Measurements from ENCODE around the gene ADPRM.

Gene ADPRM

DNA sequence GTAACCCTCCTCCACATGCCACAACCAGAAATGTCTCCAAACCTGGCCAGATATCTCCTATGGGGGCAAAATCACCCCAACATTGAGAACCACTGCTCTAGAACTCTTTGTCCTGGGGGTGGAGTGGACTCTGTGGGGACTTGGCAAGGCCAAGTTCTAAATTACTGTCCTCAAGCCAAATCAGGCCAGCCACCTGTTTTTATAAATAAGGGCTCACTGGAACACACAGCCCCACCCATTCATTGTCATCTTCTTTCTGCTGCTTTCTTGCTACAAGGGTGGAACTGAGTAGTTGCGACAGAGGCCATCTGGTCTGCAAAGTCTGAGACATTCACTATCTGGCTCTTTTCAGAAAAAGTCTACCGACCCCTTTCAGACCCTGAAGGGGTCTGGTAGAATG is 59.2 kb downstream of the ADPRM start:
- H3K4me1 ChIP-seq (ENCODE audit: control insufficient read depth in 2 of 2, insufficient read depth in 1 of 2, low read depth in 1 of 2, low read length in 2 of 2) = peaks cover 0 to 19% of the 10 kb centered on the region in 2 donors
- H2AK5ac ChIP-seq (ENCODE audit: low read depth, low read length) = peak overlapping the region; percentile 29
- no peaks in the 10 kb centered on the region for H3K9me3 ChIP-seq (replicated peaks in 1 of 2; ENCODE audit: control insufficient read depth in 2 of 2, insufficient read depth in 1 of 2, low read depth in 1 of 2, low read length in 2 of 2)
- peaks cover 0 to 8% (median 0%) of the 10 kb centered on the region in 3 experiments for H3K27me3 ChIP-seq (ENCODE audit: control insufficient read depth in 3 of 3, insufficient read depth in 3 of 3, low read depth in 1 of 3, low read length in 3 of 3)
- no peak overlapping the region for H3K4me3 ChIP-seq (ENCODE audit: low read length in 2 of 2)
- no peak overlapping the region for H2BK15ac ChIP-seq (ENCODE audit: low read length)
- no CpG with 5 or more reads among the region's 2 CpGs for WGBS, 2 donors (ENCODE audit: extremely low coverage in 2 of 2, insufficient read length in 2 of 2, insufficient replicate concordance in 1 of 2)
- no peak overlapping the region for H2BK12ac ChIP-seq (ENCODE audit: low read length)
- no peak overlapping the region for H2AFZ ChIP-seq (ENCODE audit: low read length)
- no peak overlapping the region for H3K9ac ChIP-seq (ENCODE audit: low read depth, low read length, poor library complexity)
- H3K18ac ChIP-seq (ENCODE audit: low read length) = no peak overlapping the region
- H4K91ac ChIP-seq (ENCODE audit: low read depth, low read length, poor library complexity) = no peak overlapping the region
- no peak overlapping the region for H3K4ac ChIP-seq (ENCODE audit: low read length)
- no peak overlapping the region for H2BK5ac ChIP-seq (ENCODE audit: low read length)
- H2BK120ac ChIP-seq (ENCODE audit: low read depth, low read length) = no peak overlapping the region
- H3K4me2 ChIP-seq (ENCODE audit: insufficient read depth, low read length, poor library complexity, severe bottlenecking) = no peak overlapping the region
- H3K23ac ChIP-seq (ENCODE audit: low read depth, low read length, poor library complexity) = no peak overlapping the region
- H3K36me3 ChIP-seq (replicated peaks in 1 of 2; ENCODE audit: control insufficient read depth in 2 of 2, insufficient read depth in 2 of 2, low read length in 2 of 2) = no peaks in the 10 kb centered on the region
- no peak overlapping the region for H3K14ac ChIP-seq (ENCODE audit: low read length)
- no peak overlapping the region for H4K8ac ChIP-seq (ENCODE audit: low read depth, low read length)
- no peak overlapping the region for H3K27ac ChIP-seq (replicated peaks; ENCODE audit: low read length)
- H3K79me1 ChIP-seq (ENCODE audit: low read depth, low read length) = no peaks in the 10 kb centered on the region
- no peak for DNase-seq (ENCODE audit: low spot score)

DNA sequence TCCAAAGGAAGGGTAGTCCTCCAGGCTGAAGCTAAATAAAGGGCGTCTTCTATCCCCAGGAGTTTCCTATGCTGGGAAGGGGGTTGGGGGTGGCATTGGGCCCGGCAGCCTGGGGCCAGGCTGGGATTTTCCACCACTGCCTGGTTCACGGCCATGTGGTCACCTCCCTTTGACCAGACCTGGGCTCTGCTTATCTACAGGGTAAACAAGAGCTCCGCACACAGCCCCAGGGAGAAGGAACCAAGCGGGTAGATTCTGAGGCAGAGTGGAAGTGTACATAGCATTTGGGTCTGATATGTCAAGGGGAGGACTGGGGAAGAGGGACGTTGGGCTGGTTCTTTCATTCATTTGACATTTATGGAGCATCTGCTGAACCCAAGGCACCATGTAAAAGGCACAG is 59.7 kb downstream of the ADPRM start:
- H3K9me3 ChIP-seq (replicated peaks in 1 of 2; ENCODE audit: control insufficient read depth in 2 of 2, insufficient read depth in 1 of 2, low read depth in 1 of 2, low read length in 2 of 2) = no peaks in the 10 kb centered on the region
- DNase-seq (ENCODE audit: low spot score) = no peak
- no peak overlapping the region for H3K14ac ChIP-seq (ENCODE audit: low read length)
- peak overlapping the region; percentile 29 for H2AK5ac ChIP-seq (ENCODE audit: low read depth, low read length)
- H3K23ac ChIP-seq (ENCODE audit: low read depth, low read length, poor library complexity) = no peak overlapping the region
- no peaks in the 10 kb centered on the region for H3K79me1 ChIP-seq (ENCODE audit: low read depth, low read length)
- no peak overlapping the region for H2AFZ ChIP-seq (ENCODE audit: low read length)
- H4K91ac ChIP-seq (ENCODE audit: low read depth, low read length, poor library complexity) = no peak overlapping the region
- H2BK15ac ChIP-seq (ENCODE audit: low read length) = no peak overlapping the region
- WGBS, 2 donors (ENCODE audit: extremely low coverage in 2 of 2, insufficient read length in 2 of 2, insufficient replicate concordance in 1 of 2) = no CpG with 5 or more reads among the region's 6 CpGs
- peaks cover 0 to 8% (median 0%) of the 10 kb centered on the region in 3 experiments for H3K27me3 ChIP-seq (ENCODE audit: control insufficient read depth in 3 of 3, insufficient read depth in 3 of 3, low read depth in 1 of 3, low read length in 3 of 3)
- no peak overlapping the region for H2BK5ac ChIP-seq (ENCODE audit: low read length)
- no peak overlapping the region for H2BK120ac ChIP-seq (ENCODE audit: low read depth, low read length)
- H4K8ac ChIP-seq (ENCODE audit: low read depth, low read length) = no peak overlapping the region
- no peaks in the 10 kb centered on the region for H3K36me3 ChIP-seq (replicated peaks in 1 of 2; ENCODE audit: control insufficient read depth in 2 of 2, insufficient read depth in 2 of 2, low read length in 2 of 2)
- no peak overlapping the region for H3K27ac ChIP-seq (replicated peaks; ENCODE audit: low read length)
- H3K4ac ChIP-seq (ENCODE audit: low read length) = no peak overlapping the region
- no peak overlapping the region for H2BK12ac ChIP-seq (ENCODE audit: low read length)
- no peak overlapping the region for H3K4me2 ChIP-seq (ENCODE audit: insufficient read depth, low read length, poor library complexity, severe bottlenecking)
- no peak overlapping the region for H3K9ac ChIP-seq (ENCODE audit: low read depth, low read length, poor library complexity)
- H3K4me3 ChIP-seq (ENCODE audit: low read length in 2 of 2) = no peak overlapping the region
- H3K18ac ChIP-seq (ENCODE audit: low read length) = no peak overlapping the region
- peaks cover 0 to 19% of the 10 kb centered on the region in 2 donors for H3K4me1 ChIP-seq (ENCODE audit: control insufficient read depth in 2 of 2, insufficient read depth in 1 of 2, low read depth in 1 of 2, low read length in 2 of 2)

DNA sequence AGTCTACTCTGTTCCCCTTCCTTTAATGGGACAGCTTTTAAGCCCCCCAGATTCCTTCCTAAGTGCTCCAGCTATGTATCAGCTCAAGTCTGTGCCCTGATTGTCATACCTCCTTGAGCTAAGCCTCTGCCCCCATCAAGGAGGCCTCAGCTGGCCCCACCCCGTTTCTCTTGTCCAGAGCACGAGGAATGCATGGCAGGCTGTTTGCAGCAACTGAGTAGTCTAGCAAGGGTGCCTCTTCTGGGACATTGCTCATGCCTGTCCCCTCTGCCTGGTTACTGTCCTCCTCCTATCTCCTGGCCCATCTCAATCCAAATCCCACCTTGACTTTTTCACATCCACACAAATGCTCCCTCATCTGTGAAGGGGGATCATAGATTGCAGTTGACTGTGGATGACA is 60.3 kb downstream of the ADPRM start:
- no peaks in the 10 kb centered on the region for H3K9me3 ChIP-seq (replicated peaks in 1 of 2; ENCODE audit: control insufficient read depth in 2 of 2, insufficient read depth in 1 of 2, low read depth in 1 of 2, low read length in 2 of 2)
- H3K4me2 ChIP-seq (ENCODE audit: insufficient read depth, low read length, poor library complexity, severe bottlenecking) = no peak overlapping the region
- no peak overlapping the region for H3K4me3 ChIP-seq (ENCODE audit: low read length in 2 of 2)
- no peak overlapping the region for H3K18ac ChIP-seq (ENCODE audit: low read length)
- no peaks in the 10 kb centered on the region for H3K79me1 ChIP-seq (ENCODE audit: low read depth, low read length)
- peak overlapping the region; percentile 45 for H3K9ac ChIP-seq (ENCODE audit: low read depth, low read length, poor library complexity)
- no CpG with 5 or more reads among the region's 2 CpGs for WGBS, 2 donors (ENCODE audit: extremely low coverage in 2 of 2, insufficient read length in 2 of 2, insufficient replicate concordance in 1 of 2)
- no peaks in the 10 kb centered on the region for H3K36me3 ChIP-seq (replicated peaks in 1 of 2; ENCODE audit: control insufficient read depth in 2 of 2, insufficient read depth in 2 of 2, low read length in 2 of 2)
- H3K4ac ChIP-seq (ENCODE audit: low read length) = no peak overlapping the region
- H3K27ac ChIP-seq (replicated peaks; ENCODE audit: low read length) = no peak overlapping the region
- H2BK5ac ChIP-seq (ENCODE audit: low read length) = no peak overlapping the region
- peak overlapping the region; percentile 29 for H2AK5ac ChIP-seq (ENCODE audit: low read depth, low read length)
- H2BK15ac ChIP-seq (ENCODE audit: low read length) = no peak overlapping the region
- H3K23ac ChIP-seq (ENCODE audit: low read depth, low read length, poor library complexity) = no peak overlapping the region
- H2BK12ac ChIP-seq (ENCODE audit: low read length) = peak overlapping the region; percentile 50
- no peak for DNase-seq (ENCODE audit: low spot score)
- H3K4me1 ChIP-seq (ENCODE audit: control insufficient read depth in 2 of 2, insufficient read depth in 1 of 2, low read depth in 1 of 2, low read length in 2 of 2) = peaks cover 0 to 19% of the 10 kb centered on the region in 2 donors
- no peak overlapping the region for H4K91ac ChIP-seq (ENCODE audit: low read depth, low read length, poor library complexity)
- H2AFZ ChIP-seq (ENCODE audit: low read length) = no peak overlapping the region
- H4K8ac ChIP-seq (ENCODE audit: low read depth, low read length) = no peak overlapping the region
- no peak overlapping the region for H3K14ac ChIP-seq (ENCODE audit: low read length)
- H3K27me3 ChIP-seq (ENCODE audit: control insufficient read depth in 3 of 3, insufficient read depth in 3 of 3, low read depth in 1 of 3, low read length in 3 of 3) = peaks cover 0 to 8% (median 0%) of the 10 kb centered on the region in 3 experiments
- no peak overlapping the region for H2BK120ac ChIP-seq (ENCODE audit: low read depth, low read length)

DNA sequence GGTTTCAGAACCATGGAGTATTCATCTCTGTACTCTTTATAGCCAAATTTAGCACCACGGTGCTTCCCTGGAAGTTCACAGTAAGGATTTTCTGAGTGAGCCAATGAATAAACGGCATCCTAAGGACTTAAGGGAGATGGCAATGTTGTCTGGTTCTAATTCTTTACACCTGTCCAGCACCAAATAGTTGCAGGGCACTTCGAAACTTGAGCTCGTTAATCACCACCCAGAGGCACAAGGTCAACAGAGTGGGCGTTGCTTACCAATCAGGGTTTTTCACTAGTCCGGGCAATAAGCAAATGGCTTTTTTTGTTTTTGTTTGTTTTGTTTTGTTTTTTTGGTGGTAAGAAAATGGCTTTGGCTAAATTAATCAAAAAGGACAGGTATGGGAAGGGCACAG is 60.7 kb downstream of the ADPRM start:
- WGBS, 2 donors (ENCODE audit: extremely low coverage in 2 of 2, insufficient read length in 2 of 2, insufficient replicate concordance in 1 of 2) = no CpG with 5 or more reads among the region's 6 CpGs
- no peak overlapping the region for H2BK120ac ChIP-seq (ENCODE audit: low read depth, low read length)
- no peak overlapping the region for H3K9ac ChIP-seq (ENCODE audit: low read depth, low read length, poor library complexity)
- no peak overlapping the region for H3K23ac ChIP-seq (ENCODE audit: low read depth, low read length, poor library complexity)
- no peaks in the 10 kb centered on the region for H3K9me3 ChIP-seq (replicated peaks in 1 of 2; ENCODE audit: control insufficient read depth in 2 of 2, insufficient read depth in 1 of 2, low read depth in 1 of 2, low read length in 2 of 2)
- H3K4me3 ChIP-seq (ENCODE audit: low read length in 2 of 2) = no peak overlapping the region
- H3K14ac ChIP-seq (ENCODE audit: low read length) = no peak overlapping the region
- DNase-seq (ENCODE audit: low spot score) = no peak
- H2BK12ac ChIP-seq (ENCODE audit: low read length) = no peak overlapping the region
- H2BK5ac ChIP-seq (ENCODE audit: low read length) = no peak overlapping the region
- H3K27me3 ChIP-seq (ENCODE audit: control insufficient read depth in 3 of 3, insufficient read depth in 3 of 3, low read depth in 1 of 3, low read length in 3 of 3) = peaks cover 0 to 8% (median 0%) of the 10 kb centered on the region in 3 experiments
- H3K27ac ChIP-seq (replicated peaks; ENCODE audit: low read length) = no peak overlapping the region
- no peak overlapping the region for H4K8ac ChIP-seq (ENCODE audit: low read depth, low read length)
- H3K4ac ChIP-seq (ENCODE audit: low read length) = no peak overlapping the region
- no peaks in the 10 kb centered on the region for H3K79me1 ChIP-seq (ENCODE audit: low read depth, low read length)
- no peak overlapping the region for H3K18ac ChIP-seq (ENCODE audit: low read length)
- peaks cover 0 to 19% of the 10 kb centered on the region in 2 donors for H3K4me1 ChIP-seq (ENCODE audit: control insufficient read depth in 2 of 2, insufficient read depth in 1 of 2, low read depth in 1 of 2, low read length in 2 of 2)
- H3K4me2 ChIP-seq (ENCODE audit: insufficient read depth, low read length, poor library complexity, severe bottlenecking) = no peak overlapping the region
- H2BK15ac ChIP-seq (ENCODE audit: low read length) = no peak overlapping the region
- no peaks in the 10 kb centered on the region for H3K36me3 ChIP-seq (replicated peaks in 1 of 2; ENCODE audit: control insufficient read depth in 2 of 2, insufficient read depth in 2 of 2, low read length in 2 of 2)
- no peak overlapping the region for H4K91ac ChIP-seq (ENCODE audit: low read depth, low read length, poor library complexity)
- no peak overlapping the region for H2AFZ ChIP-seq (ENCODE audit: low read length)
- no peak overlapping the region for H2AK5ac ChIP-seq (ENCODE audit: low read depth, low read length)
